NB4 (cell line): Measurements from ENCODE around the gene BOC.

Experiments used
- CTCF ChIP-seq: IDR thresholded peaks from one replicate; pipeline ENCODE4 v1.5.1; 2012; ENCODE audit warnings: low read depth, low read length
- MAX ChIP-seq: IDR thresholded peaks from 2 replicates; pipeline ENCODE4 v1.6.1; 2011; ENCODE audit warnings: low read depth, low read length
- MYC ChIP-seq: IDR thresholded peaks from 2 replicates; pipeline ENCODE4 v1.6.1; 2011; ENCODE audit warnings: low read depth, low read length
- POLR2A ChIP-seq: IDR thresholded peaks from 2 replicates; pipeline ENCODE4 v1.6.1; 2011; ENCODE audit warnings: mild to moderate bottlenecking; ENCODE audit not compliant: insufficient read length; ENCODE audit errors: extremely low read depth

GRCh38 chr3:113285226-113285625 is 73.9 kb downstream of the BOC start:
- TF ChIP-seq POLR2A (no peak), CTCF (no peak), MAX (no peak), MYC (no peak)
